ENCODE measurements around the gene ANKRD39.

The ANKRD39 gene

DNA sequence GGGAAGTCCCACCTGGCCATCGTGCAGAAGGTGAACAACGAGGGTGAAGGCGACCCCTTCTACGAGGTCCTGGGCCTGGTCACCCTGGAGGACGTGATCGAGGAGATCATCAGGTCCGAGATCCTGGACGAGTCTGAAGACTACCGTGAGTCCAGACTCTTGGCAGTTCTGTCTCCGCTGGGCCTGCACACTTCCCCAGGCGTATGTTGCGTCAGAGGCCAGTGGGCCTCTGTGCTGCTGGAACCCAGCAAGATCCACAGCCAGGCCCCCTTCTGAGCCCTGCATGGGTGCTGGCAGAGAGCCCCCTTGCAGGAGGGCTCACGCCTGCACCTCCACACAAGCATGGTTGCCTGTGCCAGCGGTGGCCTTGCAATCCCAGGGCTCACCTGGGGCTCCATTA, 32.8 kb downstream of the ANKRD39 start:
- no peak for DNase-seq

- no peak for DNase-seq
Measured at GRCh38 chr2:96824079-96824870, 33.5 kb downstream of the ANKRD39 start.

DNA sequence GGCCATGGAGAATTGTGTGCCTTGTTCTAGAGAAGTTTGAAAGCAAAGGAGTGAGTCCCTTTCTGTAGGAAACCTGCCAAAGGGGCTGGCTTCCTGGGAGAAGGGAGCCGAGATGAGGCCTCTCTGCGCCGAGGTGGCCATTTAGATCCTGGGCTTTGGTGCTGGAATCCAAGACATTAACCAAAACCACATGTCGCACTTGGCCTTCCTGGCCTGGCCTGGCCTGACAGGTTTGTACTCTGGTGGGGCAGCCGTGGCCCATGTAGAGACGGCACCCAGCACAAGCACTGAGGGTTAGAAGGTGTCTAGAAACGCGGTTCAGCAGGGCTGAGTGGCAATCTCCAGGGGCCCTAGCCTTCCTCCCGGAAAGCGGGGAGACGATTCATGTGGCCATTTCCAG, 34.6 kb downstream of the ANKRD39 start:
- no peak for DNase-seq

DNA sequence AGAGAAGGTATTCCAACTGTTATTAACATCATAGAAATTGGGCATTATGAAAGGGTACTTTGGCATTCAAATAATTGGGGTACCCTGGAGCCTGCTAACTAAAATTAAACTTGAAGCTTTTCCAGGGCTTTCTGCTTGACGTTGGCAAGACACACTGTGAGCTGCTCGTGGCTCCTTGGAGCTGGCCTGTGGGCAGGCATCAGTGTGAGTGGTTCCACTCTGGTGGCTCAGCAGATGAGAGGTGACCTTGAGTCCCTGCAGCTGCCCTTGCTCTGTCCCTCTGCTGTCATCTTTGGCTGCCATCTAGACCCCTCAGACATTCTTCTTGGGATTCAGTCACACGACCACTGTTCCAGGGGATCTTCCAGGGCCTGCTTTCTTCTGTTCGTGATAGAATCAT, 35.0 kb downstream of the ANKRD39 start:
- DNase-seq, result no peak

- no peak for DNase-seq
Measured at GRCh38 chr2:96821113-96821675, 36.6 kb downstream of the ANKRD39 start.

DNA sequence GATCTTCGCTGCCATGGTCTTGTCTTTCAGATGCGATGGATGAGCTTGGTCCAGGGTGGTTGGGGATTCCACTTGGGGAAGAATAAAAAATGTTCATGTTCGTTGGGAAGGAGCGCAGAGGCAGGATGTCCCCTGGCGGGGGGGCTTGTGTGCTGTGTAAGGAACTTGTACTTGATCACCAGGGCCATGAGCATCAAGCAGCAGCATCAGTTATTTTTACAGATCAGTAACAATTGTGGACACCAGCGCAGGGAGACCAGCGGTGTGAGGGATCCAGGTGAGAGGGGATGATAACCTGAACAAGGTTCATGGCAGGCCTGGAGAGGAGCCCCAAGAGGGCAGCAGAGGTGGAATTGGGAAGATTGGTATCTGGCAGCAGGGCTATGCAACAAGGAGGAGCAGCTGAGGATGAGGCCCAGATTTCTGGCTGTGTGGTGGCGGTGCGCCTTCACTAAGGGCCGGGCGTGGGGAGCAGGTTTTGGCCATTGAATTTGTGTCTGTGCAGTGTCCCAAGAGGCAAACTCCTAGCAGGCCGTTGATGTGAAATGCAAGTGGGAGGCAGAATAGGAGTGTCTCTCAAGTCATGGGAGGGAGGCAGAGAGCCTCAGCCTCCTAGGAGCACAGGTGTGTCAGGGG, 37.8 kb downstream of the ANKRD39 start:
- DNase-seq, result no peak

DNA sequence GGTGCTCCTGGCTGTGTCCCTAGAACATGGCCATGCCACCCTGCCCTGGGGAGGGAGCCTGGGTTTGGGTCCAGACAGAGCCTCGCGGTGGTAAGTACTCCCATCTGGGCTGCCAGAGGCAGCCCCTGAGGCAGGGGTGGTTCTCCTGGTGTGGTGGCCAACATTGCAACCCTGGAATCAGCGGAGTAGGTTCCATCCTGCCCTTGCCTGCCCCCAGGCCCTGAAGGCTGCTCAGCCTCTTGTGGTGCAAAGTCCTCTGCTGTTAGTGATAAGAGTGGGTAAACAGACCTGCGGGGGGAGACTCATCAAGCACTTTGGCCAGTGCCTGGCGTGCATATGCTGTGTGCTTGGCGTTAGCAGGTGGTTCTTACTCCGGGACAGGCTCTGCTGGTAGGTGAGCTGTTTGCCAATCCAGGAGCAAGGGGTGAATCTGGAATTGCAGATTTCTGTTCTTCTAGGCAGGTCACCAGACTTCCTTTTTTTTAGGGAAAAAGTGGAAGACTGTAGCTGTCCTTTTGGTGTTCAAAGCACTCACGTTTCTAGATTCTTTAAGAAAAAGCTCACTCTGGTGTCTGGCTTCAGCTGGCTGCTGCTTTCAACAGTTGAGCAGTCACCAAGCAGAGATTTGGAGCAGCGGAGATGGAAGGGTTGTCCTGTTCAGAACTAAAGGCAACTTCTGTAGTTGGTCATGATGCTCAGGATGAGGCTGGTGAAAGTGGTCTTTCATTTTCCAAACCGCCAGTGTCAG, 38.5 kb downstream of the ANKRD39 start:
- no peak for DNase-seq

- DNase-seq, result no peak
Measured at GRCh38 chr2:96817882-96818281, 39.9 kb downstream of the ANKRD39 start.

DNA sequence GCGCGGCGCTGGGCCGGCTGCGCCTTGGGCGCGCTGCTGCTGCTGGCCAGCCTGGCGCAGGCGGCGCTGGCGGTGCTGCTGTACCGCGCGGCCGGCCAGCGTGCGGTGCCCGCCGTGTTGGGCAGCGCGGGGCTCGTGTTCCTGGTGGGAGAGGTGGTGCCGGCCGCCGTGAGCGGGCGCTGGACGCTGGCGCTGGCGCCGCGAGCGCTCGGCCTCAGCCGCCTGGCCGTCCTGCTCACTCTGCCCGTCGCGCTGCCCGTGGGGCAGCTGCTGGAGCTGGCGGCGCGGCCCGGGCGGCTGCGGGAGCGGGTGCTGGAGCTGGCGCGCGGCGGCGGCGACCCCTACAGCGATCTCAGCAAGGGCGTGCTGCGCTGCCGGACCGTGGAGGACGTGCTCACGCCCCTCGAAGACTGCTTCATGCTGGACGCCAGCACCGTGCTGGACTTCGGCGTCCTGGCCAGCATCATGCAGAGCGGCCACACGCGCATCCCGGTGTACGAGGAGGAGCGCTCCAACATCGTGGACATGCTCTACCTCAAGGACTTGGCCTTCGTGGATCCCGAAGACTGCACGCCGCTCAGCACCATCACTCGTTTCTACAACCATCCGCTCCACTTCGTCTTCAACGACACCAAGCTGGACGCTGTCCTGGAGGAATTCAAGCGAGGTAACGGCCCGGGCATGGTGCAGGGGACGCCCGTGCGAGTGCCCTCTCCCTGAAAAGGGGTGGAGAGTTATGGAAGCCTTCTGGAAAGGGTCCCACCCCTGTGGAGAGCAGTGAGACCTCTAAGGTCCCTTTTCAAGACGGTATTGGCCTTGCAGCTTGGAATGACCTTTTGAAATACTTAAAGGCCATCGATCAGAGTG, 40.7 kb downstream of the ANKRD39 start:
- peak; percentile 34 for DNase-seq

GRCh38 chr2:96816127-96816835, 41.5 kb downstream of the ANKRD39 start, which contains the start of gene CNNM3:
CNNM3 (plus strand) TSS chr2:96816268; CDS start chr2:96816278, 10 bp downstream.
- peak; percentile 97 for DNase-seq

- no peak for DNase-seq
Measured at GRCh38 chr2:96815326-96816126, 42.3 kb downstream of the ANKRD39 start.

DNA sequence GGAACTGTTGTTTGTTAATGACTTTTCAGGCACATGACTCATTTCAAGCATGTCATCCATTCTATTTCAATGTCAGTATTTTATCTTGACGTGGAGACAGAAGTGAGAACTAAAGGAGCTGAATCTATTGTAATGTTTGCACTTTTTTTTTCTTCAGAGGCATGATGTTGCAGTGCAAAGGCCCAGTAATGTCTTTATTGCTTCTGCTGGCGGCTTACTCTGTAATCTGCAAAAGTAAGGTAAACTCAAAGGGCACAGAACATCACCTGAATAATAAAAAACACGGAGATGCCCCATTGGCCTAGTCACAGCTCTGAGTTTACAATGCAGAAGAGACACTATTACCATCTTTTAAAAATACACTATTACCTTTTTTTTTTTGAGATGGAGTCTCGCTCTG, 44.2 kb downstream of the ANKRD39 start:
- no peak for DNase-seq

DNA sequence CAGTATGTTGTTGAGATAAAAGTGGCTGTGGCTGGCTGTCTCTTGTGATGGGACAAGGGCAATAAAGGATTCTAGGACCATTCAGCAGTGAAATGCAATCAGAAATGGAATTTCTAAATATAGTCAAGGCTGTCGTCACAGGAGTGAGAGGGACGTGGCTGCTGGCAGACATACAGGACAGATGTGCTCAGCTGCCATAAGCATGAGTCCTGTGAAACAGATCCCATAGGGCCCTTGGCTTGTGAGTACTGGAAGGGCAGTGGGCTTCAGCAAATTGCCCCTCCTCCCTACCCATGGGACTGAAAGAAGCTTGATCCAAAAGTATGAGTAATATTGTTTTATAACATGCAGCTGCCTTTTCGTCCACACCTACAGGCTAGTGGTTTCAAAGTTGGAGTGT, 45.9 kb downstream of the ANKRD39 start:
- DNase-seq, result no peak

- DNase-seq, result no peak
Measured at GRCh38 chr2:96810783-96811192, 47.0 kb downstream of the ANKRD39 start.

DNA sequence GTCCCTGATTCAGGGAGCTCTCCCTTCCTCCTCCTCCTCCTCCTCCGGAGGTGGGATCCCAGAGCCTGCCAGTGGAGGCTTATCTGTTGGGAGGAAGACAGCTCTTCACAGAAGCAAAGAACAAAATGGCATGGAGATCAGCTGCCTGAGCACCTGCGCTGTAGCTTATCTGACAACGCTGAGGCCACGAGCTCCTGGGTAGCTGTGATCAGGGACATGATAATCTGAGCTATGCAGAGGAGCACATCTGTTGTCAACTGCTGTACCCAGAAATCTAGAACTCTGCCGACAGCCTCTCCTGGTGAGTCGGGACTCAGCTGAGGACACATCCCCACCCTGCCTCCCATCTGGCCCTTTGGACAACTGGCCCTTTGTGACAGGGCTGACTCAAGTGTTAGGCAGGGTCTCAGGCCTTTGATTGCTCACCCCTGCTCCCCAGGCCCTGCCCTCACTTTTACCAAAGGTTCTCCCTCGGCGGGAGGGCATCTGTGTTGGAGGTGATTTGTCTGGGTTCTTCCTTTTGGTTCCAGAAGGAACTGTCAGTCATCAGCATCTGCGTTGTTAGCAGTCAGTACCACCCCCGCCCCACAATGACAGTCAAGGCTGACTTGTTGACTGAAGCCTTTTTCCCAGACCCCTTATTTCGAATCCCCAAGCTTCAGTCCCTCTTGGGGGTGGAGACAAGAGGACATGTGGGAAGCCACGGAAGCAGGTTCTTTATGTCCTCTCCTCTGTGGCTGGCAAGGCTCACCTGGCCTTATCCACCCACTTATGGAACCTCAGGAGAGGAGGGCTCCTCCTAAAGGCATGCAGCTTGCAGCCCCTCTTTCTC, 47.6 kb downstream of the ANKRD39 start:
- no peak for DNase-seq

- no peak for DNase-seq
Measured at GRCh38 chr2:96809216-96809882, 48.5 kb downstream of the ANKRD39 start.

DNA sequence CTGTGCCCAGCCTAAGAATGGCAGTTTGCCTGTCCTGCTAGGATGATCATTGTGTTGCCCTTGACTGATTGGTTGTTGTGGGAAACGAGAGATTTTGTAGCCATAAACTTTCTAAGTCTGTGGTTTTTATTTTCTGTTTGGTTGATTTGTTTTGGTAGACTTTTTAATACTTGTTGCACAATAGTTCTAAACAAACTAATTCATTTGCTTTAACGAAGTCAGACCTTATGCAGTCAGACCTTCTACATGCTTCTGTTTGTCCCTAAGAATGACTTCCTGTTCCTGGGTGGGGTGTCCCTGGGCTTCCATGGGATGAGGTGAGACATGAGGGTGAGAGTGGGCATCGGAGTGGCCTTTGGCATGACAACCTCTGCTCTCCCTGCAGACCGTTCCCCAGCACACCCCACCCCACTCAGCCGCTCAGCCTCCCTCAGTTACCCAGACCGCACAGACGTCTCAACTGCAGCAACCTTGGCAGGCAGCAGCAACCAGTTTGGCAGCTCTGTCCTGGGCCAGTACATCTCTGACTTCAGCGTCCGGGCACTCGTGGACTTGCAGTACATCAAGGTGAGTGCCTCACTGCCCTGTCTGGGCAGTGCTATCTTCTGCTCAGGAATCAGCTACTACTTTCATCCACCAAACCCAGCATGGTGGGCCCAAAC, 49.5 kb downstream of the ANKRD39 start:
- no peak for DNase-seq

GRCh38 chr2:96807127-96807471, 50.7 kb downstream of the ANKRD39 start:
- DNase-seq, result no peak
